ENCODE data around the gene TXNL4B.

DNA sequence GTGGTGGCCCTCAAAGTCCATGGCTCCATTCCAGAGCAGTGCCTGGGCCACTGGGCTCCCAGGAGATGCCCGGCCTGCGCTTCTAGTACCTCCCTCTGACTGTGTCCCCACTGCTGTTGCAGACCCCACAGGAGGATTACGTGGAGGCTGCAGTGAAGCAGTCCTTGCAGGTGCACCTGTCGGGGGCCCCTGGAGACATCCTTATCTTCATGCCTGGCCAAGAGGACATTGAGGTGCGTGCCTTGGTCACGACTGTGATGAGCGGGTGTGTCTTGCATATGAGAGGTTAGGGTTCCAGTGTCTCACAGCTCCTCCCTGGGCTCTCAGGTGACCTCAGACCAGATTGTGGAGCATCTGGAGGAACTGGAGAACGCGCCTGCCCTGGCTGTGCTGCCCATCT is 11.5 kb upstream of the TXNL4B start:
- TF ChIP-seq, protein P1, sequence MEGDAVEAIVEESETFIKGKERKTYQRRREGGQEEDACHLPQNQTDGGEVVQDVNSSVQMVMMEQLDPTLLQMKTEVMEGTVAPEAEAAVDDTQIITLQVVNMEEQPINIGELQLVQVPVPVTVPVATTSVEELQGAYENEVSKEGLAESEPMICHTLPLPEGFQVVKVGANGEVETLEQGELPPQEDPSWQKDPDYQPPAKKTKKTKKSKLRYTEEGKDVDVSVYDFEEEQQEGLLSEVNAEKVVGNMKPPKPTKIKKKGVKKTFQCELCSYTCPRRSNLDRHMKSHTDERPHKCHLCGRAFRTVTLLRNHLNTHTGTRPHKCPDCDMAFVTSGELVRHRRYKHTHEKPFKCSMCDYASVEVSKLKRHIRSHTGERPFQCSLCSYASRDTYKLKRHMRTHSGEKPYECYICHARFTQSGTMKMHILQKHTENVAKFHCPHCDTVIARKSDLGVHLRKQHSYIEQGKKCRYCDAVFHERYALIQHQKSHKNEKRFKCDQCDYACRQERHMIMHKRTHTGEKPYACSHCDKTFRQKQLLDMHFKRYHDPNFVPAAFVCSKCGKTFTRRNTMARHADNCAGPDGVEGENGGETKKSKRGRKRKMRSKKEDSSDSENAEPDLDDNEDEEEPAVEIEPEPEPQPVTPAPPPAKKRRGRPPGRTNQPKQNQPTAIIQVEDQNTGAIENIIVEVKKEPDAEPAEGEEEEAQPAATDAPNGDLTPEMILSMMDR (IDR thresholded peaks at IDR 0.05 in 4 of 5, conservative IDR thresholded peaks at IDR 0.05 in 1 of 5), result no peak
- TF ChIP-seq POLR2A (IDR thresholded peaks at IDR 0.05), result no peak
